Esophagus muscularis mucosa (tissue), 4 donors: Measurements from ENCODE around the gene ATP5PB. TPM values are rescaled to one million over a fixed set of nuclear protein-coding genes. Genes with fewer than 3 reads are reported as not detected.

Experiments
- DNase-seq: peaks from one replicate; pipeline ENCODE4 v3.0.0-alpha.2; 2017; ENCODE audit errors: extremely low spot score
- H3K27ac ChIP-seq, 4 donors: fragments of 200-600 bp; sonication (generic); replicated peaks in 1 of 4; 1 replicate in 3 of 4; 2 replicates in 1 of 4; pipeline ENCODE4 v1.5.1; 2016 to 2019; ENCODE audit warnings: mild to moderate bottlenecking in 1 of 4
- H3K27me3 ChIP-seq, 4 donors: fragments of 200-600 bp; sonication (generic); one replicate each; pipeline versions ENCODE4 v1.5.1 to v1.6.0; 2016 to 2019
- H3K36me3 ChIP-seq, 4 donors: fragments of 200-600 bp; sonication (generic); one replicate each; pipeline ENCODE4 v1.5.1; 2016 to 2019
- H3K4me1 ChIP-seq, 4 donors: fragments of 200-600 bp; sonication (generic); one replicate each; pipeline ENCODE4 v1.5.1; 2016 to 2019
- H3K4me3 ChIP-seq, 4 donors: fragments of 200-600 bp; sonication (generic); 1 replicate in 2 of 4; 2 replicates in 2 of 4; pipeline ENCODE4 v1.5.1; 2016 to 2019; ENCODE audit warnings: mild to moderate bottlenecking in 4 of 4, moderate library complexity in 1 of 4
- H3K9me3 ChIP-seq, 4 donors: fragments of 200-600 bp; sonication (generic); 1 replicate in 3 of 4; 2 replicates in 1 of 4; pipeline ENCODE4 v1.5.1; 2016 to 2019
- CTCF ChIP-seq, 3 experiments: fragments of 200-600 bp in 2 of 3; fragments of 450-650 bp in 1 of 3; sonication (generic) in 2 of 3; IDR thresholded peaks; one replicate each; pipeline ENCODE4 v1.5.1; 2017 to 2019; ENCODE audit warnings: antibody characterized with exemption in 3 of 3, mild to moderate bottlenecking in 2 of 3, moderate library complexity in 1 of 3
- EP300 ChIP-seq: sonication (generic); formaldehyde crosslinking; IDR thresholded peaks from one replicate; pipeline ENCODE4 v1.6.1; 2017; ENCODE audit warnings: antibody characterized with exemption
- POLR2A ChIP-seq: fragments of 450-650 bp; IDR thresholded peaks from one replicate; pipeline ENCODE4 v1.6.1; 2017; ENCODE audit warnings: antibody characterized with exemption, moderate library complexity, mild to moderate bottlenecking, low read depth
- POLR2AphosphoS5 ChIP-seq, 2 donors: sonication (generic); formaldehyde crosslinking; IDR thresholded peaks; one replicate each; pipeline ENCODE4 v1.6.1; 2017; ENCODE audit warnings: antibody characterized with exemption in 2 of 2
- WGBS: methylation state at CpG from one replicate; pipeline ENCODE4 v1.1.5; 2018; 5-methylcytosine and 5-hydroxymethylcytosine counted together
- intact Hi-C: fragments of 100-400 bp; cut with DNase I; formaldehyde crosslinking; loops from one replicate; pipeline ENCODE4 v1.15.1; 2023
- total RNA-seq, 4 donors: library from RNA; depleted of rRNA; stranded (reverse); fragments of >200 nt; gene quantifications; one replicate each; pipeline versions ENCODE4 v1.1.0 to v1.2.1, GENCODE V29; 2016

Gene ATP5PB
- total RNA-seq, 4 donors from 2014 or later: 177 to 203 (median 192) TPM

GRCh38 chr1:111474521-111474920, 25.3 kb downstream of the ATP5PB start:
- 72% methylated on average over 4 of the region's 4 CpGs for WGBS
- Histone ChIP-seq H3K9me3 (no peaks in the 10 kb centered on the region), H3K36me3 (peaks cover 0 to 40% (median 31%) of the 10 kb centered on the region in 4 donors), H3K4me1 (peaks cover 5 to 27% (median 5%) of the 10 kb centered on the region in 4 donors), H3K4me3 (peak overlapping the region; percentile 19 to 38 (median 30)), H3K27ac (peak overlapping the region; percentile 29 to 58 (median 45)), H3K27me3 (no peaks in the 10 kb centered on the region)
- DNase-seq: peak; percentile 68
- intact Hi-C loops: no loop called here
- TF ChIP-seq POLR2A (no peak), CTCF (IDR thresholded peaks at IDR 0.05) (no peak), POLR2AphosphoS5 (IDR thresholded peaks at IDR 0.05) (no peak), EP300 (no peak)

GRCh38 chr1:111475701-111476100, 26.4 kb downstream of the ATP5PB start:
- intact Hi-C loops: no loop called here
- Histone ChIP-seq H3K27me3 (no peaks in the 10 kb centered on the region), H3K4me1 (peaks cover 5 to 27% (median 5%) of the 10 kb centered on the region in 4 donors), H3K36me3 (peaks cover 0 to 29% (median 20%) of the 10 kb centered on the region in 4 donors), H3K9me3 (no peaks in the 10 kb centered on the region), H3K4me3 (peak overlapping the region in 1 of 4 donors; percentile 32), H3K27ac (no peak overlapping the region)
- TF ChIP-seq CTCF (IDR thresholded peaks at IDR 0.05): no peak
- no peak for TF ChIP-seq POLR2A
- no peak for TF ChIP-seq POLR2AphosphoS5 (IDR thresholded peaks at IDR 0.05)
- TF ChIP-seq EP300: no peak
- 79% methylated on average over 5 of the region's 5 CpGs for WGBS
- DNase-seq: peak; percentile 39

- no peak overlapping the region for H3K4me3 ChIP-seq
- intact Hi-C loops: no loop called here
- peak; percentile 24 for DNase-seq
- H3K27ac ChIP-seq: peak overlapping the region in 2 of 4 donors; percentile 1 to 12
- no peaks in the 10 kb centered on the region for H3K9me3 ChIP-seq
- no peak for TF ChIP-seq POLR2A
- TF ChIP-seq CTCF (IDR thresholded peaks at IDR 0.05): no peak
- TF ChIP-seq POLR2AphosphoS5 (IDR thresholded peaks at IDR 0.05): no peak
- no peak for TF ChIP-seq EP300
- H3K36me3 ChIP-seq: peaks cover 0 to 26% (median 15%) of the 10 kb centered on the region in 4 donors
- peaks cover 5 to 29% (median 6%) of the 10 kb centered on the region in 4 donors for H3K4me1 ChIP-seq
- H3K27me3 ChIP-seq: no peaks in the 10 kb centered on the region
These were observed 26.9 kb downstream of the ATP5PB start for GRCh38 chr1:111476214-111476613.

- H3K4me1 ChIP-seq: peaks cover 12 to 35% (median 12%) of the 10 kb centered on the region in 4 donors
- TF ChIP-seq EP300 (no peak), POLR2A (no peak), POLR2AphosphoS5 (IDR thresholded peaks at IDR 0.05) (no peak), CTCF (IDR thresholded peaks at IDR 0.05) (no peak)
- H3K36me3 ChIP-seq: peaks cover 0 to 20% (median 11%) of the 10 kb centered on the region in 4 donors
- WGBS: 55% methylated on average over 2 of the region's 2 CpGs
- intact Hi-C loops: no loop called here
- H3K27ac ChIP-seq: no peak overlapping the region
- H3K27me3 ChIP-seq: no peaks in the 10 kb centered on the region
- peak; percentile 89 for DNase-seq
- no peaks in the 10 kb centered on the region for H3K9me3 ChIP-seq
- no peak overlapping the region for H3K4me3 ChIP-seq
These were observed 27.6 kb downstream of the ATP5PB start for GRCh38 chr1:111476761-111477309.
